Lung (tissue), 12 donors: ENCODE results near the gene DCUN1D4. TPM values are rescaled to one million over a fixed set of nuclear protein-coding genes. Genes with fewer than 3 reads are reported as not detected.

Experiments used
- ATAC-seq: fragments of 200-7000 bp; cut with Tn5 transposase; one replicate; pipeline ENCODE4 v1.9.1; 2020; ENCODE audit warnings: moderate number of reproducible peaks; ENCODE audit not compliant: insufficient read depth, low FRiP score
- DNase-seq, 3 donors: peaks; one replicate each; pipeline ENCODE4 v3.0.0-alpha.2; 2013 to 2017
- H3K27ac ChIP-seq, 2 donors: one replicate each; pipeline ENCODE4 v1.5.1; 2013; ENCODE audit warnings: mild to moderate bottlenecking in 2 of 2, moderate library complexity in 2 of 2, control low read depth in 1 of 2, inconsistent platforms in 1 of 2, low read depth in 1 of 2, low read length in 1 of 2
- H3K27me3 ChIP-seq, 3 donors: one replicate each; pipeline ENCODE4 v1.5.1; 2013; ENCODE audit warnings: low read length in 2 of 3; ENCODE audit not compliant: control insufficient read depth in 3 of 3, insufficient read depth in 3 of 3
- H3K36me3 ChIP-seq, 4 donors: one replicate each; pipeline ENCODE4 v1.5.1; 2013; ENCODE audit warnings: low read length in 4 of 4, mild to moderate bottlenecking in 1 of 4, moderate library complexity in 1 of 4; ENCODE audit not compliant: control insufficient read depth in 4 of 4, insufficient read depth in 4 of 4
- H3K4me1 ChIP-seq, 5 donors: one replicate each; pipeline ENCODE4 v1.5.1; 2013; ENCODE audit warnings: low read length in 5 of 5, mild to moderate bottlenecking in 2 of 5, moderate library complexity in 1 of 5; ENCODE audit not compliant: control insufficient read depth in 5 of 5, insufficient read depth in 5 of 5
- H3K4me3 ChIP-seq: one replicate; pipeline ENCODE4 v1.5.1; 2013; ENCODE audit warnings: mild to moderate bottlenecking, control low read depth, moderate library complexity
- H3K9ac ChIP-seq, 2 donors: one replicate each; pipeline ENCODE4 v1.5.1; 2013; ENCODE audit warnings: low read length in 2 of 2, control low read depth in 1 of 2; ENCODE audit not compliant: insufficient read depth in 1 of 2
- H3K9me3 ChIP-seq, 4 donors: one replicate each; pipeline ENCODE4 v1.5.1; 2013; ENCODE audit warnings: low read length in 3 of 4, mild to moderate bottlenecking in 1 of 4, moderate library complexity in 1 of 4; ENCODE audit not compliant: control insufficient read depth in 4 of 4, insufficient read depth in 3 of 4
- CTCF ChIP-seq: IDR thresholded peaks from 2 replicates; pipeline ENCODE4 v1.5.1; 2012; ENCODE audit warnings: mild to moderate bottlenecking; ENCODE audit errors: control extremely low read depth, extremely low read depth
- WGBS, 2 donors: extraction: QIAGEN DNeasy Blood & Tissue Kit; methylation state at CpG; one replicate each; pipeline ENCODE4 v1.1.7; 2013; 5-methylcytosine and 5-hydroxymethylcytosine counted together
- polyA plus RNA-seq, 2 donors: library from polyadenylated mRNA; stranded (reverse); fragments of 200-250 nt; gene quantifications; one replicate each; pipeline ENCODE4 v1.2.1, GENCODE V29; 2013
- total RNA-seq, 2 donors: library from RNA; depleted of rRNA in 1 of 2; stranded (reverse); fragments of >200 nt in 1 of 2; gene quantifications; one replicate each; pipeline ENCODE4 v1.2.1, GENCODE V29; 2014 to 2021
- donor health status: control.
- donor health status: control.
- donor health status: Bipolar disorder and iron deficiency.
- donor health status: healthy.
- donor health status: DM: yes; HTN: yes; CAD: no.

DCUN1D4 gene
- total and polyA plus RNA-seq, 4 donors, result 8.8 to 43.9 (median 18.3) TPM

GRCh38 chr4:51880016-51880915, 37.3 kb downstream of the DCUN1D4 start:
- Histone ChIP-seq H3K27me3 (no peaks in the 10 kb centered on the region), H3K27ac (no peak overlapping the region), H3K4me1 (no peaks in the 10 kb centered on the region), H3K9ac (no peak overlapping the region), H3K4me3 (no peak overlapping the region), H3K36me3 (peaks cover 6 to 38% (median 16%) of the 10 kb centered on the region in 4 donors), H3K9me3 (no peaks in the 10 kb centered on the region)
- DNase-seq (no peak), ATAC-seq (no peak)
- TF ChIP-seq CTCF, result no peak
- 97% methylated on average over 9 of the region's 9 CpGs for WGBS, 2 donors

- Histone ChIP-seq H3K36me3 (peaks cover 6 to 17% (median 10%) of the 10 kb centered on the region in 4 donors), H3K9ac (no peak overlapping the region), H3K4me3 (no peak overlapping the region), H3K27me3 (no peaks in the 10 kb centered on the region), H3K4me1 (no peaks in the 10 kb centered on the region), H3K9me3 (no peaks in the 10 kb centered on the region), H3K27ac (no peak overlapping the region)
- ATAC-seq, result no peak
- no peak for DNase-seq
- no peak for TF ChIP-seq CTCF
- WGBS, 2 donors, result 47 to 60% methylated on average over 2 of the region's 2 CpGs
Observed at GRCh38 chr4:51884055-51884454, 41.1 kb downstream of the DCUN1D4 start.

GRCh38 chr4:51884606-51885005, 41.7 kb downstream of the DCUN1D4 start:
- H3K27ac ChIP-seq, result no peak overlapping the region
- H3K4me1 ChIP-seq, result no peaks in the 10 kb centered on the region
- H3K27me3 ChIP-seq, result no peaks in the 10 kb centered on the region
- DNase-seq, result no peak
- ATAC-seq, result no peak
- H3K4me3 ChIP-seq, result no peak overlapping the region
- H3K36me3 ChIP-seq, result peaks cover 4 to 15% (median 10%) of the 10 kb centered on the region in 4 donors
- WGBS, 2 donors, result 85 to 95% methylated on average over 2 of the region's 2 CpGs
- no peak for TF ChIP-seq CTCF
- no peak overlapping the region for H3K9ac ChIP-seq
- H3K9me3 ChIP-seq, result no peaks in the 10 kb centered on the region
